ENCODE results near the gene DICER1. TPM values are rescaled to one million over a fixed set of nuclear protein-coding genes. Genes with fewer than 3 reads are reported as not detected.
"Not testable (repeated sequence)": the region's sequence is repeated elsewhere in the genome, so short reads cannot be mapped to it uniquely, and the experiment has no call there.

Gene DICER1
- total RNA-seq, 4 donors from 2014 or later = 29.4 to 63.7 (median 37.9) TPM

GRCh38 chr14:95138876-95139275 is 18.5 kb downstream of the DICER1 start:
- in situ Hi-C loops (cut with MboI; ENCODE audit: low sequenced_read_pairs in 4 of 4) (loop anchor here in 1 of 4 donors (25.0 kb wide), 1 partner anchor 398 kb away; the partner anchor contains the start of gene GLRX5), intact Hi-C loops (cut with DNase I; ENCODE audit: low total_unique reads) (no loop called here)
- TF ChIP-seq POLR2A (IDR thresholded peaks at IDR 0.05) = no peak
- no peak for TF ChIP-seq CTCF (IDR thresholded peaks at IDR 0.05 in 4 of 5, conservative IDR thresholded peaks at IDR 0.05 in 1 of 5)
- Histone ChIP-seq H3K27me3 (no peaks in the 10 kb centered on the region), H3K4me3 (no peak overlapping the region), H3K27ac (peak overlapping the region in 2 of 4 donors; percentile 7 to 27), H3K9me3 (no peaks in the 10 kb centered on the region), H3K4me1 (peaks cover 39 to 60% of the 10 kb centered on the region in 2 donors), H3K36me3 (no peaks in the 10 kb centered on the region)
- no peak for DNase-seq
- ATAC-seq = no peak

DNA sequence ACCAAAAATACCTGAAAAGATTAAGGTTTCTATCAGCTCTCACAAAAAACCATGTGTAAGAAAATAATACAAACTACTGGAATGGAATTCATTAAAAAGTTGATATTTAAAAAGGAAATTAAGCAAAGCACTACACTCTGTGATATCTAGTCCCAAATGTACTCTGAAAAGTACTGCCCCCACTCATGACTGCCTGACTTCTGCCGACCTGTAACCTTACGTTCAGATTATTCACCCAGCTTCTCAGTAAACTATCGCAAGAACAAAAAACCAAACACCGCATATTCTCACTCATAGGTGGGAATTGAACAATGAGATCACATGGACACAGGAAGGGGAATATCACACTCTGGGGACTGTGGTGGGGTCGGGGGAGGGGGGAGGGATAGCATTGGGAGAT is 18.9 kb downstream of the DICER1 start:
- H3K4me3 ChIP-seq; ATAC-seq; H3K9me3 ChIP-seq; intact Hi-C loops (cut with DNase I; ENCODE audit: low total_unique reads); H3K36me3 ChIP-seq; H3K27me3 ChIP-seq; DNase-seq: not testable (repeated sequence)
- H3K27ac ChIP-seq = peak overlapping the region; percentile 11 to 75 (median 54)
- peaks cover 38 to 57% of the 10 kb centered on the region in 2 donors for H3K4me1 ChIP-seq
- in situ Hi-C loops (cut with MboI; ENCODE audit: low sequenced_read_pairs in 4 of 4) = loop anchor here in 1 of 4 donors (25.0 kb wide), 1 partner anchor 399 kb away; the partner anchor contains the start of gene GLRX5

DNA sequence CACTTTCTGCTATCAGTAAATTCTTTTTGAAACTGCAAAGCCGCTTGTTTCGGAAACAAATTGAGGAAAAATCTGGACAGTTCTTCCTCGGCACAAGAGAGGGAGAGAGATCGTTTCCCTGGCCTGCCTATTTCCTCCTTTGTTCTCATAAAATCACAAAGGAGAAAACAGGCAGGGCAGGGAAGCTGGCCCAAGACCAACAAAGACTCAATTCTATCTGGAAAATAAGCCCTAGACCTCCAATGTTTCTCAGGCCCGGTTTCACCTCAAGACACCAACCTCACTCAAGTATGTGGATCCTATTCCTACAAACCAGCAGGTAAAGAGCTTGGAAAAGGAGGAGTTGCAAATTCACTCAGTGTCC is 19.5 kb downstream of the DICER1 start:
- in situ Hi-C loops (cut with MboI; ENCODE audit: low sequenced_read_pairs in 4 of 4) (loop anchor here in 1 of 4 donors (25.0 kb wide), 1 partner anchor 400 kb away; the partner anchor contains the start of gene GLRX5), intact Hi-C loops (cut with DNase I; ENCODE audit: low total_unique reads) (no loop called here)
- ATAC-seq = no peak
- Histone ChIP-seq H3K4me3 (no peak overlapping the region), H3K36me3 (no peaks in the 10 kb centered on the region), H3K27ac (peak overlapping the region; percentile 11 to 75 (median 54)), H3K27me3 (no peaks in the 10 kb centered on the region), H3K9me3 (no peaks in the 10 kb centered on the region), H3K4me1 (peaks cover 32 to 51% of the 10 kb centered on the region in 2 donors)
- no peak for DNase-seq
- TF ChIP-seq CTCF (IDR thresholded peaks at IDR 0.05 in 4 of 5, conservative IDR thresholded peaks at IDR 0.05 in 1 of 5) (no peak), POLR2A (IDR thresholded peaks at IDR 0.05) (no peak)

GRCh38 chr14:95137164-95137803 is 20.0 kb downstream of the DICER1 start:
- peaks cover 27 to 47% of the 10 kb centered on the region in 2 donors for H3K4me1 ChIP-seq
- peak overlapping the region; percentile 11 to 75 (median 54) for H3K27ac ChIP-seq
- H3K27me3 ChIP-seq = no peaks in the 10 kb centered on the region
- no peak overlapping the region for H3K4me3 ChIP-seq
- TF ChIP-seq POLR2A (IDR thresholded peaks at IDR 0.05) (no peak), CTCF (IDR thresholded peaks at IDR 0.05 in 4 of 5, conservative IDR thresholded peaks at IDR 0.05 in 1 of 5) (no peak)
- H3K9me3 ChIP-seq = no peaks in the 10 kb centered on the region
- no peak for DNase-seq
- intact Hi-C loops (cut with DNase I; ENCODE audit: low total_unique reads) (no loop called here), in situ Hi-C loops (cut with MboI; ENCODE audit: low sequenced_read_pairs in 4 of 4) (loop anchor here in 1 of 4 donors (25.0 kb wide), 1 partner anchor 400 kb away; the partner anchor contains the start of gene GLRX5)
- no peak for ATAC-seq
- H3K36me3 ChIP-seq = no peaks in the 10 kb centered on the region

DNA sequence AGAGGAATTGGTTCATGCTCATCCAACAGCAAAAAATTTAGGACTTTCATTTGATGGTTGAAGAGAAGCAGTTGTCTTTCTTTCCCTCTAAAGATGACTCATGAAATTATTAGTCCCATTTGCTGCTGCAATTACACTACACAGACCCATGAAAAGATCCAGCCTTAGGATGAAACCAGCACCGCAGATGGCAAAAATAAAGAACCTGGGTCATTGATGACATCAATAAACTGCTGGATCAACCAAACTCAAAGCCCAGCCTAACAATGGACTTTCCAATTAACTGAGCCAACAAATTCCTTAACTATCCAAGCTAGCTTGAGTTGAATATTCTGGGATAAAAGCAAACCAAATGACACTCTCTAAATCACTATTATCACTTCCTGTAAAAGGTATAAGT is 20.7 kb downstream of the DICER1 start:
- Histone ChIP-seq H3K36me3 (no peaks in the 10 kb centered on the region), H3K27ac (peak overlapping the region in 2 of 4 donors; percentile 52 to 75), H3K9me3 (no peaks in the 10 kb centered on the region), H3K4me1 (peaks cover 21 to 40% of the 10 kb centered on the region in 2 donors), H3K27me3 (no peaks in the 10 kb centered on the region), H3K4me3 (no peak overlapping the region)
- intact Hi-C loops (cut with DNase I; ENCODE audit: low total_unique reads) = no loop called here
- DNase-seq = no peak
- TF ChIP-seq POLR2A (IDR thresholded peaks at IDR 0.05) (no peak), CTCF (IDR thresholded peaks at IDR 0.05 in 4 of 5, conservative IDR thresholded peaks at IDR 0.05 in 1 of 5) (no peak)
- ATAC-seq = no peak
- in situ Hi-C loops (cut with MboI; ENCODE audit: low sequenced_read_pairs in 4 of 4) = loop anchor here in 1 of 4 donors (25.0 kb wide), 1 partner anchor 401 kb away; the partner anchor contains the start of gene GLRX5
